B cell (primary cell): ENCODE measurements around the gene MYCBP2. TPM values are rescaled to one million over a fixed set of nuclear protein-coding genes. Genes with fewer than 3 reads are reported as not detected.

ENCODE experiments used
- ATAC-seq: fragments of 200-7000 bp; cut with Tn5 transposase; one replicate; pipeline ENCODE4 v1.10.0; 2021; ENCODE audit warnings: low read depth, mild to moderate bottlenecking, moderate number of reproducible peaks, moderate library complexity
- CTCF ChIA-PET: fragments of 350-600 bp; sonication (Branson Sonifier 250); formaldehyde crosslinking; loops from one replicate; lab custom pipeline; 2021; ENCODE audit warnings: antibody characterized with exemption, inconsistent platforms; lab: Charles Lee
- POLR2A ChIA-PET: fragments of 350-600 bp; sonication (Branson Sonifier 250); formaldehyde crosslinking; loops from one replicate; lab custom pipeline; 2021; ENCODE audit warnings: antibody characterized with exemption; lab: Charles Lee
- DNase-seq: peaks from one replicate; pipeline ENCODE4 v3.0.0; 2013
- H2AFZ ChIP-seq: 2 replicates; pipeline ENCODE4 v1.6.1; 2012; ENCODE audit warnings: mild to moderate bottlenecking, low read depth, low read length; ENCODE audit not compliant: insufficient read depth, poor library complexity, severe bottlenecking
- H3K27ac ChIP-seq, 2 donors: 1 replicate in 1 of 2; 2 replicates in 1 of 2; pipeline ENCODE4 v1.5.1; 2012 to 2013; ENCODE audit warnings: low read length in 2 of 2, mild to moderate bottlenecking in 2 of 2, moderate library complexity in 1 of 2
- H3K27me3 ChIP-seq, 4 experiments: fragments of 200-600 bp in 1 of 4; sonication (generic) in 1 of 4; replicated peaks in 1 of 4; 1 replicate in 2 of 4; 2 replicates in 2 of 4; pipeline versions ENCODE4 v1.6.1 to v1.7.0; 2013 to 2016; ENCODE audit warnings: low read length in 3 of 4, mild to moderate bottlenecking in 2 of 4, mixed read lengths in 1 of 4, moderate library complexity in 1 of 4; ENCODE audit not compliant: insufficient read depth in 4 of 4, control insufficient read depth in 3 of 4; ENCODE audit errors: control extremely low read depth in 1 of 4
- H3K36me3 ChIP-seq, 2 experiments: replicated peaks in 1 of 2; 1 replicate in 1 of 2; 2 replicates in 1 of 2; pipeline versions ENCODE4 v1.6.1 to v1.7.1; 2013; ENCODE audit warnings: low read length in 1 of 2; ENCODE audit not compliant: insufficient read depth in 2 of 2, control insufficient read depth in 1 of 2; ENCODE audit errors: control extremely low read depth in 1 of 2, extremely low read depth in 1 of 2
- H3K4me1 ChIP-seq, 2 donors: fragments of 200-600 bp in 1 of 2; sonication (generic) in 1 of 2; 1 replicate in 1 of 2; 2 replicates in 1 of 2; pipeline versions ENCODE4 v1.5.1 to v1.6.1; 2013 to 2017; ENCODE audit warnings: low read length in 2 of 2; ENCODE audit not compliant: control insufficient read depth in 2 of 2, insufficient read depth in 2 of 2
- H3K4me2 ChIP-seq: replicated peaks from 2 replicates; pipeline ENCODE3; 2012; ENCODE audit warnings: mild to moderate bottlenecking, low read depth, low read length; ENCODE audit not compliant: poor library complexity, severe bottlenecking
- H3K4me3 ChIP-seq, 5 experiments: fragments of 200-600 bp in 1 of 5; sonication (generic) in 1 of 5; 1 replicate in 3 of 5; 2 replicates in 2 of 5; pipeline versions ENCODE4 v1.5.1 to v1.7.0; 2011 to 2016; ENCODE audit warnings: low read length in 4 of 5, mild to moderate bottlenecking in 4 of 5, low read depth in 2 of 5, control low read depth in 1 of 5, moderate library complexity in 1 of 5; ENCODE audit not compliant: insufficient read depth in 1 of 5; ENCODE audit errors: control extremely low read depth in 1 of 5, extremely low read depth in 1 of 5
- H3K79me2 ChIP-seq: fragments of 200-600 bp; sonication (generic); one replicate; pipeline ENCODE4 v1.6.0; 2016; ENCODE audit warnings: low read length; ENCODE audit not compliant: control insufficient read depth, insufficient read depth
- H3K9ac ChIP-seq: fragments of 200-600 bp; sonication (generic); 2 replicates; pipeline ENCODE4 v1.6.1; 2017; ENCODE audit warnings: mild to moderate bottlenecking, low read length, moderate library complexity
- H3K9me3 ChIP-seq, 3 donors: one replicate each; pipeline versions ENCODE4 v1.6.1 to v1.7.1; 2013; ENCODE audit warnings: low read length in 2 of 3; ENCODE audit not compliant: control insufficient read depth in 2 of 3, insufficient read depth in 1 of 3; ENCODE audit errors: control extremely low read depth in 1 of 3
- H4K20me1 ChIP-seq: 2 replicates; pipeline ENCODE4 v1.6.0; 2012; ENCODE audit warnings: mild to moderate bottlenecking, low read length; ENCODE audit not compliant: insufficient read depth, control insufficient read depth, poor library complexity, severe bottlenecking
- H3K27ac Mint-ChIP-seq: one replicate; pipeline ENCODE4 v1.8.0; 2021; ENCODE audit warnings: mixed read lengths
- H3K27me3 Mint-ChIP-seq: one replicate; pipeline ENCODE4 v1.8.0; 2021; ENCODE audit warnings: mixed read lengths
- H3K4me1 Mint-ChIP-seq: one replicate; pipeline ENCODE4 v1.8.0; 2021; ENCODE audit warnings: mixed read lengths
- H3K4me3 Mint-ChIP-seq: one replicate; pipeline ENCODE4 v1.8.0; 2021; ENCODE audit warnings: mixed read lengths
- H3K9me3 Mint-ChIP-seq: one replicate; pipeline ENCODE4 v1.8.0; 2022; ENCODE audit warnings: mixed read lengths; ENCODE audit not compliant: insufficient read depth
- EZH2 ChIP-seq: IDR thresholded peaks from 2 replicates; pipeline ENCODE4 v1.6.1; 2012; ENCODE audit warnings: borderline replicate concordance, low read depth, mild to moderate bottlenecking, moderate library complexity, low read length; ENCODE audit not compliant: insufficient read depth, poor library complexity, severe bottlenecking
- WGBS: methylation state at CpG from one replicate; pipeline ENCODE4 v1.1.5; 2013; ENCODE audit warnings: missing lambda C conversion rate; ENCODE audit not compliant: insufficient coverage; 5-methylcytosine and 5-hydroxymethylcytosine counted together
- intact Hi-C: fragments of 100-400 bp; cut with micrococcal nuclease; formaldehyde crosslinking; loops from one replicate; pipeline ENCODE4 v1.10.0; 2022
- polyA plus RNA-seq: library from polyadenylated mRNA; depleted of rRNA; stranded (reverse); fragments of >200 nt; gene quantifications from 2 replicates; pipeline ENCODE4 v1.2.3, GENCODE V29; 2012
- total RNA-seq, 2 donors: library from RNA; stranded (reverse); fragments of 120-200 nt in 1 of 2; gene quantifications; 1 replicate in 1 of 2; 2 replicates in 1 of 2; pipeline versions ENCODE4 v1.2.3 to v1.2.4, GENCODE V29; 2013 to 2022
- TF ChIP-seq, protein P1 (sequence below): fragments of 200-600 bp; IDR thresholded peaks from one replicate; pipeline ENCODE4 v1.8.0; 2022; ENCODE audit warnings: antibody characterized with exemption, mild to moderate bottlenecking

MYCBP2 gene
- total and polyA plus RNA-seq, 2 donors (not counting 1 experiment from before 2014, with no cell fraction given) = 84.0 to 237 TPM

GRCh38 chr13:77026861-77027621, 299.9 kb downstream of the MYCBP2 start, which contains the start of gene FBXL3:
Gene FBXL3 (minus strand): TSS chr13:77027159. CDS start chr13:77021860, 5,299 bp downstream.
- Histone ChIP-seq H3K9me3 (no peaks in the 10 kb centered on the region), H3K27ac (peak within 1 kb of the TSS; percentile 84 to 95), H3K4me2 (peak within 1 kb of the TSS; percentile 86), H3K79me2 (peaks cover 54% of the 10 kb centered on the region), H3K4me3 (peak within 1 kb of the TSS; percentile 66 to 91 (median 88)), H3K27me3 (no peaks in the 10 kb centered on the region), H3K36me3 (peaks cover 0 to 5% of the 10 kb centered on the region in 2 experiments), H4K20me1 (peaks cover 38% of the 10 kb centered on the region), H3K4me1 (peaks cover 25 to 42% of the 10 kb centered on the region in 2 donors), H3K9ac (peak within 1 kb of the TSS; percentile 97), H2AFZ (peak within 1 kb of the TSS; percentile 96)
- intact Hi-C loops = loop anchor here (1.0 to 5.0 kb wide), 5 partner anchors 35 to 1490 kb away; partner anchors contain the start of genes CLN5, COMMD6 and KCTD12
- TF ChIP-seq, protein P1, sequence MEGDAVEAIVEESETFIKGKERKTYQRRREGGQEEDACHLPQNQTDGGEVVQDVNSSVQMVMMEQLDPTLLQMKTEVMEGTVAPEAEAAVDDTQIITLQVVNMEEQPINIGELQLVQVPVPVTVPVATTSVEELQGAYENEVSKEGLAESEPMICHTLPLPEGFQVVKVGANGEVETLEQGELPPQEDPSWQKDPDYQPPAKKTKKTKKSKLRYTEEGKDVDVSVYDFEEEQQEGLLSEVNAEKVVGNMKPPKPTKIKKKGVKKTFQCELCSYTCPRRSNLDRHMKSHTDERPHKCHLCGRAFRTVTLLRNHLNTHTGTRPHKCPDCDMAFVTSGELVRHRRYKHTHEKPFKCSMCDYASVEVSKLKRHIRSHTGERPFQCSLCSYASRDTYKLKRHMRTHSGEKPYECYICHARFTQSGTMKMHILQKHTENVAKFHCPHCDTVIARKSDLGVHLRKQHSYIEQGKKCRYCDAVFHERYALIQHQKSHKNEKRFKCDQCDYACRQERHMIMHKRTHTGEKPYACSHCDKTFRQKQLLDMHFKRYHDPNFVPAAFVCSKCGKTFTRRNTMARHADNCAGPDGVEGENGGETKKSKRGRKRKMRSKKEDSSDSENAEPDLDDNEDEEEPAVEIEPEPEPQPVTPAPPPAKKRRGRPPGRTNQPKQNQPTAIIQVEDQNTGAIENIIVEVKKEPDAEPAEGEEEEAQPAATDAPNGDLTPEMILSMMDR = no peak
- no peak for TF ChIP-seq EZH2
- POLR2A ChIA-PET = interaction anchor here (0.6 to 3.2 kb wide), 6 partner anchors 15 to 921 kb away, joined by 3 to 27 read pairs (median 4); partner anchors contain the start of gene CLN5
- CTCF ChIA-PET = interaction anchor here (1.0 to 1.9 kb wide), 4 partner anchors 20 to 47 kb away, joined by 3 to 8 read pairs (median 4); partner anchors contain the start of gene CLN5
- Mint-ChIP-seq H3K4me1 (peaks cover 48% of the 10 kb centered on the region), H3K4me3 (peak within 1 kb of the TSS; percentile 99), H3K27me3 (no peaks in the 10 kb centered on the region), H3K27ac (peak within 1 kb of the TSS; percentile 98), H3K9me3 (no peaks in the 10 kb centered on the region)
- under 1% methylated on average over 50 of the region's 74 CpGs for WGBS
- DNase-seq = peak; percentile 91
- ATAC-seq = peak; percentile 64
